GM21825 (cell line): ENCODE data around the gene C6orf62.
"Not testable (repeated sequence)": the region's sequence is repeated elsewhere in the genome, so short reads cannot be mapped to it uniquely, and the experiment has no call there.

Experiments used
- ATAC-seq: cut with Tn5 transposase; IDR thresholded peaks from one replicate; pipeline ENCODE4 v1.9.1; 2021; ENCODE audit warnings: mild to moderate bottlenecking, moderate library complexity; ENCODE audit not compliant: unreplicated experiment

Gene C6orf62

DNA sequence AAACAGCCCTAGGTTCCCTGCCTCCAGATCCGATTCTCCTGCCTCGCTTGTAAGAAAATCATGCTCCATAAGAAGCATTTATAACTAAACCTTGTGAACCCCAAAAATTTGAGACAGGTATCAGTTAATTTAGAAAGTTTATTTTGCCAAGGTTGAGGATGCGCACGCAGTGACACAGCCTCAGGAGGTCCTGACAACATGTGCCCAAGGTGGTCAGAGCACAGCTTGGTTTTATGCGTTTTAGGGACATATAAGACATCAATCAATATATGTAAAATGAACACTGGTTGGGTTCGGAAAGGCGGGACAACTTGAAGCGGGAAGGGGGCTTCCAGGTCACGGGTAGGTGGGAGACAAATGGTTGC is 50.0 kb downstream of the C6orf62 start:
- no peak for ATAC-seq

DNA sequence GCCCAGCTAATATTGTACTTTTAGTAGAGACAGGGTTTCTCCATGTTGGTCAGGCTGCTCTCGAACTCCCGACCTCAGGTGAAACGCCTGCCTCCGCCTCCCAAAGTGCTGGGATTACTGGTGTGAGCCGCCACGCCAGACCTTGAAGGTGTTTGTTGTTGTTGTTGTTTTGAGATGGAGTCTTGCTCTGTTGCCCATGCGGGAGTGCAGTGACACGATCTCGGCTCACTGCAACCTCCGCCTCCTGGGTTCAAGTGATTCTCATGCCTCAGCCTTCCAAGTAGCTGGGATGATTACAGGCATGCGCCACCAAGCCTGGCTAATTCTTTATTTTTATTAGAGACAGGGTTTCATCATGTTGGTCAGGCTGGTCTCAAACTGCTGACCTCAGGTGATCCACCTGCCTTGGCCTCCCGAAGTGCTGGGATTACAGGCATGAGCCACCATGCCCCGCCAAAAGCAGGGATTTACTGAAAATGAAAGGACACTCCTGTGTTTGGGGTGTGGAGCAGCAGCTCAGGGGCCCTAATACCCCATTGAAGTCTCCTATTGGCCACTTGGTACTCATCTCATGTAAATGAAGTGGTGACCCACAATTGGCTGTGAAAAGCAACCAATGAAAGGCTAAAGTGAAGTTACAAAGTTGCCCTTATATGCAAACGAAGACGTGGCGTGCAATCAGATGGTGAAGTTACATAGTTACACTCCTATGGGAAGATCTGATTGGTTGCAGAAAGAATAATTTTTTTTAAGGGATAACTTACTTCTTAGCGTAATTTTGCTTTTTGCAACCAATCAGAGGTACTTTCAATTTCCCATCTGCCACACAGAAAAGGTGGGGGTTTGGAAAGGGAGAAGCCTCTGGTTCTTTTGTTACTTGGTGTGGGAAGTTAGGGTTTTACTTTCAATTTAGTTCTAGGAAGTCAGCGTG is 50.6 kb downstream of the C6orf62 start:
- ATAC-seq, result not testable (repeated sequence)

GRCh38 chr6:24667378-24667803 is 51.6 kb downstream of the C6orf62 start:
- ATAC-seq, result peak; percentile 5

DNA sequence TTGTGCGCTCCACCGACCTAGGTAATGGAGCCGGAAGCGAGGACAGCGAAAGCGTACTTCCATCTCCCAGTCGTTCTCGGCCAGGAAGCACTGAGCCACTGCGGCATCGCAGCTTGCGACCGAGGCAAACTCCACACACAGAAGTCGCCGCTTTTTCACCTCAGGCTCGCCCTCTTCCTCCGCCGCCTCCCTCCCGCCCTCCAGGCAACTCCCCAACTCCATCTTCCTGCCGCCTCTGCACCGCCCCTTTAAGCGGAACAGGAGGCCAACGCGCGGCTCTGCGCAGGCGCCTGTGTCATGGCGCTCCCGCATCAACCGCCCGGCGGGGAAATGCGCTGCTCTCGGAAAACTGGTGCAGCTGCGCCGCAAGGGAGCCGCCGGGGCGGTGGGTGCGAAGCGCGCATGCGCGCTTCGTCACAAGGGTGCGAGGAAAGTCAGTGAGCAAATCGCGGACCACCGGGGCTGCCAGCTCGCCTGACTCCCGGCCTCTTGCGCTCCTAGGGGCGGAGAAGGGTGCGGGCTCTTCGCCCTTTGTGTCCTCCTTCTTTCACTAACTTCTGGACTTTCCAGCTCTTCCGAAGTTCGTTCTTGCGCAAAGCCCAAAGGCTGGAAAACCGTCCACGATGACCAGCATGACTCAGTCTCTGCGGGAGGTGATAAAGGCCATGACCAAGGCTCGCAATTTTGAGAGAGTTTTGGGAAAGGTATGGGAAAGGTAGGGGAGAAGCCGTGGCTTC is 52.1 kb downstream of the C6orf62 start, which contains the start of the genes ACOT13 and TDP2:
ACOT13 (plus strand) TSS at position 437 of the 737 bp plus-strand sequence; CDS start at position 624, 187 bp downstream.
TDP2 (minus strand) TSS at position 259 of the 737 bp plus-strand sequence; CDS start at position 222, 37 bp downstream.
- ATAC-seq, result peak; percentile 95

DNA sequence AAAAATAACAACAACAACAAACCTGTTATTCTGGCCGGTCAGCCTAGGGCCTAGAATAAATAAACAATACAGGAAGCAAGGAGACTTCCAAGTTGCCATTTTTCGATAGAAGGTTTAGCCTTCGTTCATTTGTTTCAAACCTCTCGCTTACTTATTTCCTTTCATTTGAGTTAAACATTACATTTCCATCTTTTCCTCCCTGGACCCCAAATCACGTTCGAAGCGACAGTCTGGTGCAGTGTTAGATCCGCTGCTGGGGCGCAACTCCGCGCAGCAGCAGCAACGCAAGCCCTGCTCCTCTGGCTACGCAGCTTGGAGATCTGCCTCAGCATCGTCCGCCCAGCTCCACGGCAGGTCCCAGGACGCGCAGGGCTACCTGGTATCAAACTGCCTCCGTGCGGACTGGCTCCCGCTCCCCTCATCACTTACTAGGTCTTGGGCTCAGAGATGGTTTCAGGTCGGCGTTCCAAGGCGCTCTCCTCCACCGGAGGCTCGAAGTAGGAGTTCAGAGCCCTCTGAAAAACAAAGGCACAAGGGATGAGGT is 52.8 kb downstream of the C6orf62 start:
- ATAC-seq, result peak; percentile 30

DNA sequence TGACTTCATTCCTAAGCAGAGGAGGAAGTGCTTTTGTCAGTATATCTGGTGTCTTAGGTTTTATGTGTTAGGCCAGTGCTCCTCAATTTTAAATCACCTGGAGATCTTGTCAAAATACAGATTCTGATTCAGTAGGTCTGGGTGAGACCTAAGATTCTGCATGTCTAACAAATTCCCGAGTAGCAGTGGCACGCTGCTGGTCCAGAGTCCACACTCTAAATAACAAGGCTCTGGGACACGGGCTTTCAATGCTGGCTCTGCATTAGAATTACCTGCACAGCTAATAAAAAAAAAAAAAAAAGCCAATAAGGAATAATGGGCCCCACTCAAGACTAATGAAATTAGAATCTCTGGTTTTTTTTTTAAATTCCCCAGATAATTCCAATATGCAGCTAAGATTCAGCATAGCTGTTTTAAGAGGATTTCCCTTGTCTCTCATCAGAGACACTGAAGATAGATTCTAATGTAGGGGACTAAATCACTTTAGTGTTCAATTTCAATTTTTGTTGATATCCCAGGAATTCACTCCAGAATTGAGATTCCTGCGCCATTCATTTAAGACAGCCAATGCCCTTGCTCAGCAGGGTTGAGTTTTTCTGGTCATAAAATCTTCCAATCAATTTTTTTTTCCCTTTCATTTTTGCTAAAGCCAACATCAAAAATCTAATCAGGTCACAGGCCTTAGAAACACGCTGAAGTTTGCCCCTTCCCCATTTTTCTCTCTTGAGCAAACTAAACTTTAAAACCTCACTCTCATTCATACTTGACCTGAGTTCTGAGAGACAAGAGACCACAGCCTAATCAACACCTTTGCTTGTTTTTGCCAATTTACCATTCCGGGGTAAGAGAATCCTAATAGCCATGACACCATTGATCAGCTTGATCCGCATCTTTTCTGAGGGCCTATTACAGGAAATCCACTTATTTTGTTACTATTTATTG is 54.6 kb downstream of the C6orf62 start:
- no peak for ATAC-seq

GRCh38 chr6:24663189-24663588 is 55.8 kb downstream of the C6orf62 start:
- no peak for ATAC-seq

DNA sequence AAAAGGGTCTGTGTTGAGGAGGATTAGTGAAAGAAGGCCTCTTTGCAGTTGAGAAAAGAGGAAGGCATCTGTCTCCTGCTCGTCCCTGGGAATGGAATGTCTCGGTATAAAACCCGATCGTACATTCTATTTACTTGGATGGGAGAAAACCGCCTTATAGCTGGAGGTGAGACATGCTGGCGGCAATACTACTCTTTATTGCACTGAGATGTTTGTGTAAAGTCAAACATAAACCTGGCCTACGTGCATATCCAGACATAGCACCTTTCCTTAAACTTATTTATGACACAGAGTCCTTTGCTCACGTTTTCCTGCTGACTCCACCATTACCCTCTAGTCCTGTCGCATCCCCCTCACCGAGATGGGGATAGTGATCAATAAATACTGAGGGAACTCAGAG is 56.7 kb downstream of the C6orf62 start:
- ATAC-seq, result no peak

- not testable (repeated sequence) for ATAC-seq
These were observed 57.2 kb downstream of the C6orf62 start for GRCh38 chr6:24661759-24662158.

DNA sequence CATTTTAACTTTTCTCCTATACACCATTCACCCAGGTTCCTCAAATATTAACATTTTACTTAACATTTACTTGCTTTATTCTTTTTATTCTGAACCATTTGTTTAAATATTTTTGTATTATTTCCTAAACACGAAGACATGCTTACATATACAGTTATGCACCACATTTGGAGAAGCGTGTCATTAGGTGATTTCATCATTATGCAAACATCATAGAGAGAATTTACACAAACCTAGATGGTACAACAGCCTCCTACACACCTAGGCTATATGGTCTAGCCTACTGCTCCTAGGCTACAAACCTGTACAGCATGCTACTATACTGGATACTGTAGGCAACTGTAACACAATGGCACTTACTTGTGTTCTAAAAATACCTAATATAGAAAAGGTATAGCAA is 58.8 kb downstream of the C6orf62 start:
- no peak for ATAC-seq

- no peak for ATAC-seq
These were observed 59.4 kb downstream of the C6orf62 start for GRCh38 chr6:24659561-24659960.

GRCh38 chr6:24658573-24659560 is 60.1 kb downstream of the C6orf62 start:
- ATAC-seq, result no peak

GRCh38 chr6:24655215-24655614 is 63.7 kb downstream of the C6orf62 start:
- ATAC-seq, result no peak
